HL-60 (cell line): ENCODE data around the gene PARN.
"Not testable (repeated sequence)": the region's sequence is repeated elsewhere in the genome, so short reads cannot be mapped to it uniquely, and the experiment has no call there.

Experiments used
- DNase-seq, 2 experiments: peaks; one replicate each; pipeline ENCODE4 v3.0.0-alpha.2; 2010 to 2020; ENCODE audit warnings: low read depth in 1 of 2, low spot score in 1 of 2
- H3K27ac ChIP-seq: fragments of 250-450 bp; sonication (Bioruptor Pico); replicated peaks from 2 replicates; pipeline ENCODE4 v1.5.1; 2020; ENCODE audit warnings: mild to moderate bottlenecking, moderate library complexity
- H3K27me3 ChIP-seq: fragments of 250-450 bp; sonication (Bioruptor Pico); 2 replicates; pipeline ENCODE4 v1.5.1; 2021; ENCODE audit warnings: mild to moderate bottlenecking, moderate library complexity; ENCODE audit not compliant: insufficient read depth, poor library complexity, severe bottlenecking
- H3K4me3 ChIP-seq: replicated peaks from 2 replicates; pipeline ENCODE4 v1.5.1; 2011; ENCODE audit warnings: mild to moderate bottlenecking, control low read depth, low read length; ENCODE audit not compliant: insufficient read depth
- CTCF ChIP-seq: IDR thresholded peaks from one replicate; pipeline ENCODE4 v1.5.1; 2011; ENCODE audit warnings: low read length, control low read depth, inconsistent platforms; ENCODE audit not compliant: insufficient read depth
- GABPA ChIP-seq: IDR thresholded peaks from 2 replicates; pipeline ENCODE4 v1.6.1; 2012; ENCODE audit warnings: low read depth
- POLR2AphosphoS5 ChIP-seq: IDR thresholded peaks from 2 replicates; pipeline ENCODE4 v1.6.1; 2012; ENCODE audit warnings: low read depth
- REST ChIP-seq: IDR thresholded peaks from 2 replicates; pipeline ENCODE4 v1.6.1; 2012; ENCODE audit warnings: low read depth; ENCODE audit not compliant: insufficient replicate concordance
- SPI1 ChIP-seq: IDR thresholded peaks from 2 replicates; pipeline ENCODE4 v1.6.1; 2012; ENCODE audit warnings: low read depth, mild to moderate bottlenecking, borderline replicate concordance

The PARN gene

GRCh38 chr16:14632693-14633569 is 2.9 kb upstream of the PARN start, which contains the start of gene BFAR:
Gene BFAR (plus strand): TSS chr16:14632951. CDS start chr16:14644347, 11,396 bp downstream.
- TF ChIP-seq GABPA (peak; percentile 79), POLR2AphosphoS5 (peak; percentile 98), CTCF (no peak), SPI1 (peak; percentile 72; the same call in 1 of the 2 replicates), REST (peak; percentile 74)
- no peaks in the 10 kb centered on the region for H3K27me3 ChIP-seq
- peak; percentile 95 to 99 for DNase-seq
- H3K4me3 ChIP-seq = peak within 1 kb of the TSS; percentile 98
- peak within 1 kb of the TSS; percentile 82 for H3K27ac ChIP-seq

GRCh38 chr16:14630620-14631330 is 715 bp upstream of the PARN start:
- H3K27me3 ChIP-seq, H3K4me3 ChIP-seq, DNase-seq: not testable (repeated sequence)
- H3K27ac ChIP-seq = peak overlapping the region; percentile 87

- TF ChIP-seq REST (no peak), GABPA (no peak; the same call in 1 of the 2 replicates)
- peak in 1 of 2 experiments; percentile 9 for DNase-seq
- Histone ChIP-seq H3K27ac (peak overlapping the region; percentile 87), H3K27me3 (no peaks in the 10 kb centered on the region), H3K4me3 (peak overlapping the region; percentile 92)
These were observed 495 bp downstream of the PARN start for GRCh38 chr16:14629612-14629918.

GRCh38 chr16:14628806-14629611 is 1.1 kb downstream of the PARN start:
- peak overlapping the region; percentile 92 for H3K4me3 ChIP-seq
- no peak for DNase-seq
- TF ChIP-seq CTCF (no peak), REST (no peak), GABPA (no peak), POLR2AphosphoS5 (no peak), SPI1 (no peak)
- H3K27ac ChIP-seq = peak overlapping the region; percentile 87
- H3K27me3 ChIP-seq = no peaks in the 10 kb centered on the region
